ENCODE measurements around the gene PLEKHA4.
"Not testable (repeated sequence)": the region's sequence is repeated elsewhere in the genome, so short reads cannot be mapped to it uniquely, and the experiment has no call there.

The PLEKHA4 gene

DNA sequence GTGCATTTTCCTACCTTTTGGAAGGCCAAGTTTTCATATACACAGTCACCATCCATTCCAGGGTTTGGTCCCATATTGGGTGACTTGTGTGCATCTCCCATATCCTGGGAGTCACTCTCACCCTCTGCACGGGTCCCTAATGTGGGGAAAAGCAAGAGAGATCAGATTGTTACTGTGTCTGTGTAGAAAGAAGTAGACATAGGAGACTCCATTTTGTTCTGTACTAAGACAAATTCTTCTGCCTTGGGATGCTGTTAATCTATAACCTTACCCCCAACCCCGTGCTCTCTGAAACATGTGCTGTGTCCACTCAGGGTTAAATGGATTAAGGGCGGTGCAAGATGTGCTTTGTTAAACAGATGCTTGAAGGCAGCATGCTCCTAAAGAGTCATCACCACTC lies 21.1 kb upstream of the PLEKHA4 start:
- not testable (repeated sequence) for DNase-seq (ENCODE audit: low read depth)

DNA sequence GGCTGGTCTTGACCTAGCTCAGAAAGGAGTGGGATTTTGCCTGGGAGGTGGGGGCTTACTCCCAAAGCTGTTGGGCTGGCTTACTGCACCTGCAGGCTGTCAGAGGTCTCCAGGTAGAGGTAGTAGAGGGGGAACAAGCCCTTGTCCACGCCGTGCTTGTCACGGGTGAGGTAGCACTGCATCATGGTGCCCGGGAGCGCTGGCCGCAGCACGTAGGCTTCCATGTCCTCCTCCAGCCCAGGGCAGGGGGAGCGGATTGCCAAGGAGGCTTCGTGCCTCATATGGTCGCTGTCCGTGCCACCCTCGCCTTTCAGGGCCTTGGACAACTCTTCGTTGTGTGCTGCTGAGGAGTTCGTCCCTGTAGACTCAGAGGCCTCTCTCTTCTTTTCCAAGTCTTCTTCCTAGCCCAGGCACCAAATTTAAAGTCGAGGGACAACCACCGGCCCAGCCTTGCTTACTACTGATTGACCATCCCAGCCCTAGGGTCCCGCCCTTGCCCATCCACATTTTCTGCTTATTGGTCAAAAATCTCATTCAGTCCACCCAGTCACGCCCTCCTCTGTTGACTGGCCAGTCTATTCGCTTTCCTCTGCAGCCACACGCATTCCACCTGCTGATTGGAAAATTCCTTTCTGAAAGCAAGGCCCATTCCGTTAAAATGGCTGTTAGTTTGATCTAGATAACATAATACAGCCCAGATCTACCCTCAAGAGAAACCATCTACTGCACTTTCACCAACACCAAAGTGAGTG lies 19.6 kb upstream of the PLEKHA4 start:
- no peak for DNase-seq (ENCODE audit: low read depth)

DNA sequence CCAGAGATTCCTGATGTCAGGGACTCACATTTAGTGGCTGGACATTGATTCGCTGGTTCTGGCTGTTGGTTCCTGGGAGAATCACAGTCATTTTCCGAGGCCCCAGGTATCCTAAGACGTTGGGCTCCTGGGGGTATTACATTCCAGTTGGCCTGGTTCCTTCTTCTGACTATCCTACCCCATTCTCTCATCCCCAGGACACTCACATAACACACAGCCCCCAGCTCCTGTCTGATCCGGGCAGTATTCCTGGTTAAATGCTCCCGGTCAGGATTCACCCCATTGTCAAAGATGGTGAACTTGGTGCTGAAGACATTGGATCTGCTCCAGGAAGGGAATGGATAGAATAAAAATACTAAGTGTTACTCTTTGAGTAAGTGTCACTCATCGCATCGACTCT lies 15.3 kb upstream of the PLEKHA4 start:
- no peak for DNase-seq (ENCODE audit: low read depth)

DNA sequence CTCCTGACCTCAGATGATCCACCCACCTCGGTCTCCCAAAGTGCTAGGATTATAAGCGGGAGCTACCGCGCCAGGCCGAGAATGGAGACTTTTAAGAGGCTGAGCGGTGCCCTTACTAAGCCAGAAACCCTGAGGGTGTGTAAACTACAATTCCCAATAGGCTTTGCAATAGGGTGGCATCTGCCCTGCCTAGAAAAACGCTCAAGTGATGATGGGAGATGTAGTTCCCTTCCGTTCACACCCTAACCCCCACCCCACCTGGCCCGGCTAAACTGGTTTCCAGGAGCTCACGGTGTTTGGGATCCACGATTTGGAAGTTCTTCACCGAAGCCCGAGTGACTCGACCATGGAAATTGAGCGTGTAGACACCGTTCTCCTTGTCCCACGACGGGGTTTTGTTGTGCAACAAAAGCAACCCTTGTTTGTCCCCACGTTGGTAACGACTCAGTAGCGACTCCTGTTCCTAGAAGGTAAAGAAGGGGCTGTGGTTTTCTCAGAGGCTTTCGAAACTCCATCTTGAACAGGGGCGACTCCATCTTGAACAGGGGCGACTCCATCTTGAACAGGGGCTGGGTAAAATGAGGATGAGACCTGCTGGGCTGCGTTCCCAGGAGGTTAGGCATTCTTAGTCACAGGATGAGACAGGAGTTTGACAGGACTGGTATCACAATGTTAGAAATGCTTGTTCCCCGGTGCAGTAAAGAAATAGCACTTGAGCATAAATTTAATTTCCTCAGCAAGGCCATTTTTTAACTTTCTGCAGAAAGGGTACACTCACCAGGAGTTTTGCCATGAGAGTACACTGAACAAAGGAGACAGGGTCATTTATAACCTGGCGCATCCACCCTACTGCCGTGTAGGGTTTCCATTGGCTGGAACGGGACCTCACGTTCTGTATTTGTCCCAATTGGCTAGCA lies 13.6 kb upstream of the PLEKHA4 start:
- DNase-seq (ENCODE audit: low read depth): no peak

DNA sequence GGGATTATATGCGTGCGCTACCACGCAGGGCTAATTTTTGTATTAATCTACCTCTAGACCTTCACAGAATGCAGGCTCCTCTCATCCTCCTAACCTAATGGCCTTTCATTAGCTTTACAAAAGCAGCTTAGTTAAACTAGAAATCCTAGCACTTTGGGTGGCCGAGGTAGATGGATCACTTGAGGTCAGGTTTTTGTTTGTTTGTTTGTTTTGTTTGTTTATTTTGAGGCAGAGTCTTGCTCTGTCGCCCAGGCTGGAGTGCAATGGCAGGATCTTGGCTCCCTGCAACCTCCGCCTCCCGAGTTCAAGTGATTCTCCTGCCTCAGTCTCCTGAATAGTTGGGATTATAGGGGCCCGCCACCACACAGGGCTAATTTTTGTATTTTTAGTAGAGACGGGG lies 11.3 kb upstream of the PLEKHA4 start:
- DNase-seq (ENCODE audit: low read depth): not testable (repeated sequence)

DNA sequence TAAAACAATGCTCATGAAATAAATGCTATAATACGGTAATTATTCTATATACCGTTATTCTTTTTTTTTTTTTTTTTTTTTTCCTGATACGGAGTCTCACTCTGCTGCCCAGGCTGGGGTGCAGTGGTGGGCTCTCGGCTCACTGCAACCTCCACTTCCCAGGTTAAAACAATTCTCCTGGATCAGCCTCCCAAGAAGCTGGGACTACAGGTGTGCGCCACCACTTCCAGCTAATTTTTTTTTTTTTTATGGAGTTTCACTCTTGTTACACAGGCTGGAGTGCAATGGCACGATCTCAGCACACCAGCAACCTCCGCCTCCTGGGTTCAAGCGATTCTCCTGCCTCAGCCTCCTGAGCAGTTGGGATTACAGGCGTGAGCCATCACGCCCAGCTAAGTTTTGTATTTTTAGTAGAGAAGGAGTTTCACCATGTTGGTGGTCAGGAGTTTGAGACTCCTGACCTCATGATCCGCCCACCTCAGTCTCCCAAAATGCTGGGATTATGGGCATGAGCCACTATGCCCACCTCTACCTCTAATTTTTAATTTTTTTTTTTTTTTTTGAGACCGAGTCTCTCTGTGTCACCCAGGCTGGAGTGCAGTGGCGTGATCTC lies 10.7 kb upstream of the PLEKHA4 start:
- DNase-seq (ENCODE audit: low read depth): no peak

DNA sequence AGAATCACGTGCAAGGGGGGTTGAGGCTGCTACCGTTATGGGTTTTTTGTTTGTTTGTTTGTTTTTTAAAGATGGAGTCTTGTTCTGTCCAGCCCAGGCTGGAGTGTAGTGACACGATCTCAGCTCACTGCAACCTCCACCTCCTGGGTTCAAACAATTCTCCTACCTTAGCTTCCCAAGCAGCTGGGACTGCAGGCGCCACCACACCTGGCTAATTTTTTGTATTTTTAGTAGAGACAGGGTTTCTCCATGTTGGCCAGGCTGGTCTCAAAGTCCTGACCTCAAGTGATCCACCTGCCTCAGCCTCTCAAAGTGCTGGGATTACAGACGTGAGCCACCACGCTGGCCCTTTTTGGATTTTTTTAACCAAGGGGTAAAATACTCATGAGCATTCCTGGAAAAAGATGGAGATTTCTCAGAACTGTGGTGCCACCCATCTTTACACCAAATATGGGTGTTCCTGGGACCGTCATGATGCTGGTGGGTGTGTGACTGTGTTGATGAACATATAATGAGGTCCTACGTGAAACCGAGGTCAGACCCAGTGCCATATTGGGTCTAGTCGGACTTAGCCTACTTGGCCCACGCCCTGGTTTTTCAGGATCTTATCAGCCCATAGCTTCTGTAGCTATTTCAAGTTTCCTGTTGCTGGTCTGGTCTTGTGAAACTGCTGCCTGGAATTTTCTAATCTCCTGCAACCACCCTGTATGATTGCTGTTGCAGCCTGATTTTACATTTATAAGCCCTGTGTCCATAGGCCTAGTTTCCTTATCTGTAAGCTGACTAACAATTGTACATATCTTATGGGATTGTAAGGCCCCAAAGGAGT lies 10.0 kb upstream of the PLEKHA4 start:
- no peak for DNase-seq (ENCODE audit: low read depth)

DNA sequence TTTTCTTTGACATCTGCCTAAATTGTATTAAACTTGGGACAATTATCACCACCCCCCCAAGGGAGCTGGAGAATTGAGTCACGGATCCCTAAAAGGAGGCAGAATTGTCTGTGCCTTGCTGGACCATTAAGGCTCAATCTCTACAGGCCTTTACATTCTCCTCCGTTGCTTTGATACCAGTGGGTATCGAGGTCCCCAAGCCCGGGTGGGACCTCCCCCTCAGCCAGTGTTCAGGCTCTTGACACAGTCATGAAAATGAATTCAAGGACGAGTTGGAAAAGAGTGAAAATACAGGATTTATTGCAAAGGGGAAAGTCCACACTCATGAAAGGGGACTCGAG lies 9.4 kb upstream of the PLEKHA4 start:
- DNase-seq (ENCODE audit: low read depth): no peak

DNA sequence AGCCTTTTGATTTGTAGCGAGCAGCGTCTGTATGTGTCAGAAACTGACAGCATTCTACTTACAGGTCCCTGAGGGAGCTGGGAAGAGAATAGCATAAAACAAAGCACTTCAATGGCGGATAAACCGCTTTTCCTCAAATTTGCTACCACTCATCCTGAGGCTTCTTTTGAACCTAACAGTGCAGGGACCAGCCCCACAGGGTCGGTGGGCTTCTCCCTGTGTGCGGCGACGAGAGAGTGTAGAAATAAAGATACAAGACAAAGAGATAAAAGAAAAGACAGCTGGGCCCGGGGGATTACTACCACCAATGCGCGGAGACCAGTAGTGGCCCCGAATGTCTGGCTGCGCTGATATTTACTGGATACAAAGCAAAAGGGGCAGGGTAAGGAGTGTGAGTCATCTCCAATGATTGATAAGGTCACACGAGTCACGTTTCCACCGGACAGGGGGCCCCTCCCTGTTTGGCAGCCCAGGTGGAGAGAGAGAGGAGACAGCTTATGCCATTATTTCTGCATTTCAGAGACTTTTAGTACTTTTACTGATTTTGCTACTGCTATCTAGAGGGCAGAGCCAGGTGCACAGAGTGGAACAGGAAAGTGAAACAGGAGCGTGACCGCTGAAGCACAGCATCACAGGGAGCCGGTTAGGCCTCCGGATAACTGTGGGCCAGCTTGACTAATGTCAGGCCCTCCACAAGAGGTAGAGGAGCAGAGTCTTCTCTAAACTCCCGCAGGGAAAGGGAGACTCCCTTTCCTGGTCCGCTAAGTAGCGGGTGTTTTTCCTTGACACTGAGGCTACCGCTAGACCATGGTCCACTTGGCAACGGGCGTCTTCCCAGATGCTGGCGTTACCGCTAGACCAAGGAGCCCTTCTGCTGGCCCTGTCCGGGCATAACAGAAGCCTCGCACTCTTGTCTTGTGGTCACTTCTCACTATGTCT lies 7.9 kb upstream of the PLEKHA4 start:
- DNase-seq (ENCODE audit: low read depth): not testable (repeated sequence)

DNA sequence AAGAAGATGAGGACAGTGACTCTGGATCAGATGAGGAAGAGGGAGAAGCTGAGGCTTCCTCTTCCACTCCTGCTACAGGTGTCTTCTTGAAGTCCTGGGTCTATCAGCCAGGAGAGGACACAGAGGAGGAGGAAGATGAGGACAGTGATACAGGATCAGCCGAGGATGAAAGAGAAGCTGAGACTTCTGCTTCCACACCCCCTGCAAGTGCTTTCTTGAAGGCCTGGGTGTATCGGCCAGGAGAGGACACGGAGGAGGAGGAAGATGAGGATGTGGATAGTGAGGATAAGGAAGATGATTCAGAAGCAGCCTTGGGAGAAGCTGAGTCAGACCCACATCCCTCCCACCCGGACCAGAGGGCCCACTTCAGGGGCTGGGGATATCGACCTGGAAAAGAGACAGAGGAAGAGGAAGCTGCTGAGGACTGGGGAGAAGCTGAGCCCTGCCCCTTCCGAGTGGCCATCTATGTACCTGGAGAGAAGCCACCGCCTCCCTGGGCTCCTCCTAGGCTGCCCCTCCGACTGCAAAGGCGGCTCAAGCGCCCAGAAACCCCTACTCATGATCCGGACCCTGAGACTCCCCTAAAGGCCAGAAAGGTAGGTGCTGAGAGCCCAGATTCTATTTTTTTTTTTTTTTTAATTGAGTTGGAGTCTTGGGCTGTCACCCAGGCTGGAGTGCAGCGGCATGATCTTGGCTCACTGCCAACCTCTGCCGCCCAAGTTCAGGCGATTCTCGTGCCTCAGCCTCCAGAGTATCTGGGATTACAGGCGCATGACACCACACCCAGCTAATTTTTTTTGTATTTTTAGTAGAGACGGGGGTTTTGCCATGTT lies 6.1 kb upstream of the PLEKHA4 start:
- DNase-seq (ENCODE audit: low read depth): no peak

DNA sequence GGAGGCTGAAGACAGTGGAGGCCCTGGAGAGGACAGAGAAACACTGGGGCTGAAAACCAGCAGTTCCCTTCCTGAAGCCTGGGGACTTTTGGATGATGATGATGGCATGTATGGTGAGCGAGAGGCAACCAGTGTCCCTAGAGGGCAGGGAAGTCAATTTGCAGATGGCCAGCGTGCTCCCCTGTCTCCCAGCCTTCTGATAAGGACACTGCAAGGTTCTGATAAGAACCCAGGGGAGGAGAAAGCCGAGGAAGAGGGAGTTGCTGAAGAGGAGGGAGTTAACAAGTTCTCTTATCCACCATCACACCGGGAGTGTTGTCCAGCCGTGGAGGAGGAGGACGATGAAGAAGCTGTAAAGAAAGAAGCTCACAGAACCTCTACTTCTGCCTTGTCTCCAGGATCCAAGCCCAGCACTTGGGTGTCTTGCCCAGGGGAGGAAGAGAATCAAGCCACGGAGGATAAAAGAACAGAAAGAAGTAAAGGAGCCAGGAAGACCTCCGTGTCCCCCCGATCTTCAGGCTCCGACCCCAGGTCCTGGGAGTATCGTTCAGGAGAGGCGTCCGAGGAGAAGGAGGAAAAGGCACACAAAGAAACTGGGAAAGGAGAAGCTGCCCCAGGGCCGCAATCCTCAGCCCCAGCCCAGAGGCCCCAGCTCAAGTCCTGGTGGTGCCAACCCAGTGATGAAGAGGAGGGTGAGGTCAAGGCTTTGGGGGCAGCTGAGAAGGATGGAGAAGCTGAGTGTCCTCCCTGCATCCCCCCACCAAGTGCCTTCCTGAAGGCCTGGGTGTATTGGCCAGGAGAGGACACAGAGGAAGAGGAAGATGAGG lies 5.3 kb upstream of the PLEKHA4 start:
- no peak for DNase-seq (ENCODE audit: low read depth)

DNA sequence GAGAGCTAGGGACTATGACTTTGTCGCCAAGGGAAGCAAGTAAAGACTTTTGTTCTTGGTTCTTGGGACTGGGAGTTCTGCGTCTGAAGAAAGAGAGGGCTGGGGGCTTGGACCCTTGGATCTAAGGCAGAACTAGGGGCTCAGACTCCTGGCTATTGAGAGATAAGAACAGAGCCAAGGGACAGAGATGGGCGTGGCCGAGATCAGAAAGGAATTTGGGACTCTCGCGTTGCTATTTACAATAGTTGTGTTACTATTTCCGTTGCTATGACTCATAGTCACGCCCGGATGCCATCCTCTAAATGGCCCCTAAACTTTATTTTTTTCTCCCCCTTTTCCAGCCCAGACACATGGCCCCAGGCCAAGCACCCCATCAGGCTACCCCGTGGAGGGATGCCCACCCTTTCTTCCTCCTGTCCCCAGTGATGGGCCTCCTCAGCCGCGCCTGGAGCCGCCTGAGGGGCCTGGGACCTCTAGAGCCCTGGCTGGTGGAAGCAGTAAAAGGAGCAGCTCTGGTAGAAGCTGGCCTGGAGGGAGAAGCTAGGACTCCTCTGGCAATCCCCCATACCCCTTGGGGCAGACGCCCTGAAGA lies 4.6 kb upstream of the PLEKHA4 start:
- DNase-seq (ENCODE audit: low read depth): peak; percentile 79

DNA sequence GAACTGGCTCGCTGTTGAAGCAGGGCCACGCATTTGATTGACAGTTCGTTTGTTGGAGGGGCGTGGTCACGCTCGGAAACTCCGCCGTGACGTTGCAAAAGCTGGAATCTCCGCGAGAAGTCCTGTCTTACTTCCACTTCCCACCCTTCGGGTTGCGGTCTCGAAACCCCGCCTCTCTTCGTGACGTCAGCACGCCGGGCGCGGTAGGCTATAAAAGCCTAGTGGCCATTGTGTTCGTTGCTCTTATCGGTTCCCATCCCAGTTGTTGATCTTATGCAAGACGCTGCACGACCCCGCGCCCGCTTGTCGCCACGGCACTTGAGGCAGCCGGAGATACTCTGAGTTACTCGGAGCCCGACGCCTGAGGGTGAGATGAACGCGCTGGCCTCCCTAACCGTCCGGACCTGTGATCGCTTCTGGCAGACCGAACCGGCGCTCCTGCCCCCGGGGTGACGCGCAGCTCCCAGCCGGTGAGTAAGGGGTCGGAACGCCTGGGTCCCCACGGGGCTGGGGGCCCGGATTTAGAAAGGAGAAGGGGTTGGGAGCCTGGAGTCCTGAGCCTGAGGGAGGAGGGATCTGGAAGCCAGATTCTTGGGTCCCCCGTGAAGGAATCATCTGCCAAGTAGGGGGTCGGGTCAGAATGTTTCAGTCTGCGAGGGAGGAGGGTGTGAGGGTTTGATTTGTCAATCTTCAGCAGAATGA lies 3.9 kb upstream of the PLEKHA4 start, which contains the start of gene PPP1R15A:
Gene PPP1R15A, plus strand, starts transcription at position 240 of the 702 bp plus-strand sequence. CDS start 813 bp downstream, outside the sequence.
- peak; percentile 85 for DNase-seq (ENCODE audit: low read depth)

DNA sequence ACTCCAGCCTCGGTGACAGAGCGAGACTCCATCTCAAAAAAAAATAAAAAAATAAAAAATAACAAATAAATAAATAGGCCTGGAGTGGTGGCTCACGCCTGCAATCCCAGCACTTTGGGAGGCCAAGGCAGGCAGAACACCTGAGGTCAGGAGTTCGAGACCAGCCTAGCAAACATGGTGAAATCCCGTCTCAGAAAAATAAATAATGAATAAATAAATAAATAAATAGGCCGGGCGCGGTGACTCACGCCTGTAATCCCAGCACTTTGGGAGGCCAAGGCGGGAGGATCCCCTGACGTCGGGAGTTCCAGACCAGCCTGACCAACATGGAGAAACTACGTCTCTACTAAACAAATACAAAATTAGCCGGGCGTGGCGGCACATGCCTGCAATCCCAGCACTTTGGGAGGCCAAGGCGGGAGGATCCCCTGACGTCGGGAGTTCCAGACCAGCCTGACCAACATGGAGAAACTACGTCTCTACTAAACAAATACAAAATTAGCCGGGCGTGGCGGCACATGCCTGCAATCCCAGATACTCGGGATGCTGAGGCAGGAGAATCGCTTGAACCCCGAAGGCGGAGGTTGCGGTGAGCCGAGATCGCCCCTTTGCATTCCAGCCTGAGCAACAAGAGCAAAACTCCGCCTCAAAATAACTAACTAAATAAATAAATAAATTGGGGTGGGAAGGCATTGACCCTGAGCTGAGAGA lies 3.2 kb upstream of the PLEKHA4 start:
- DNase-seq (ENCODE audit: low read depth): not testable (repeated sequence)

DNA sequence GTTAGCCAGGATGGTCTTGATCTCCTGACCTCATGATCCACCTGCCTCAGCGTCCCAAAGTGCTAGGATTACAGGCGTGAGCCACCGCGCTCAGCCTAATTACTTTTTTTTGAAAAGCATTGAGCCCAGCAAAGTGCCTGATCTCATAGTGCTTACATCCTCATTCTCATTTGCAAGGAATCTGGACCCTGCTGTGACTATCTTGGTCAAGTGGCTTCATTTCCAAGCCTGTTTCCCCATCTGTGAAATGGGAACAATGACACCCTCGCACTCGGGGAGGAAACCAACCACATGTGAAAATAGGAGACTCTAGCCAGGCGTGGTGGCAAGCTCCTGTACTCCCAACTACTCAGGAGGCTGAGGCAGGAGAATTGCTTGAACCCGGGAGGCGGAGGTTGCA lies 1.6 kb upstream of the PLEKHA4 start:
- DNase-seq (ENCODE audit: low read depth): no peak

DNA sequence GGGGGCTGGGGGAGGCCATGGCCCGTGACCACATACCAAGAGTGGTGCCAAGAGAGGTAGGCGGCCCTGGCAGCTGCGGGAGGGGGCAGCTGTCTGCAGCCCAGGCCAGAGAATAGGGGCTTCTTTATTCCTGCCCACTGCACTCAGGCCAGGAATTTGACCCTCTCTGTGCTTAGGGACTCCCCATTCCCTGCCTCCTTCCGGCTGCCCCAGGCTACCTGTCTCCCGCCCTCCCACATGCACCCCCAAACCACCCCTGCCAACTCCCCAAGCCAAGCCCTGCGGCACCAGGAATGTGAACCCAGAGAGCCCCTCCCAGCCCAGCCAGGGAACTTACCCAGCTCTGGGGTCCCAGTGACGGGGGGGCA lies 687 bp downstream of the PLEKHA4 start:
- no peak for DNase-seq (ENCODE audit: low read depth)

DNA sequence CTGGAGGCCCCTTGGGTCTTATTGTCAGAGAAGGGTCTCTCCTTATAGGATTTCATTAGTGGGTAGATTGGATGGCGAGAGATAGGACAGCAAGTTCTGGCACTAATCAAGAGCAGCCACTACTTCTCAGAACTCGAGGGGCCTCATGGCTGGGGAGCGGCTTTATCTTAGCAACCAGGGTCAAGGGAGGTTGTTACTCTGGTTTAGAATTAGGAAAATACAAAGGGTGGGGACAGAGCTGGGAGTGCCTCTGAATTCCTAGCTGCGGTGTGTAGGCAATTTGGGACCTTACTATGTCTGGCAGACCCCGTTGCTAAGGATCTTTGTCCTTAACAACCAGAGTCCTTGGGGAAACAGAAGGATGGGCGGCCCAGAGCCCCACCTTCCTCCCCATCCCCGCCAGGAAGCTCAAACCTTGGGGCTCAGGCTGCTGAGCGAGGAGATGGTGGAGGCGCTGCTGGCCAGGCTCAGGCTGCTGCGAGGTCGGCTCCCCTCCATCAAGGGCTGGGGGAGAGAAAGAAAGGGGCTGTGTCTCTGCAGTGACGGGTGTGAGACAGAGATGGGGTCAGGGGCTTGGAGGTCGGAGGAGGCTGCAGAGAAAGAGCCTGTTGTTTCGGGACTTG lies 1.2 kb downstream of the PLEKHA4 start:
- DNase-seq (ENCODE audit: low read depth): no peak
